Measurements from ENCODE around the gene TRAF3.
A peak's percentile ranks its signal among the peaks of the same experiment; 100 is the strongest.

Gene TRAF3

GRCh38 chr14:102776761-102777710 is at the start of gene TRAF3:
Gene TRAF3 (plus strand): TSS chr14:102777449. CDS start chr14:102870202, 92,753 bp downstream.
- Histone ChIP-seq H3K27ac (peak within 1 kb of the TSS; percentile 94 to 99 (median 97)), H3K4me3 (peak within 1 kb of the TSS; percentile 82 to 100 (median 99)), H4K20me1 (peaks cover 33 to 43% (median 37%) of the 10 kb centered on the region in 11 experiments), H3K27me3 (no peaks in the 10 kb centered on the region), H3K9me3 (replicated peaks in 1 of 11) (no peaks in the 10 kb centered on the region), H3K4me2 (peak within 1 kb of the TSS; percentile 80 to 95 (median 90)), H3K36me3 (peaks cover 0 to 14% (median 4%) of the 10 kb centered on the region in 11 experiments; a peak in 4 of 22 replicates), H3K9ac (peak within 1 kb of the TSS; percentile 96 to 100 (median 98)), H3K4me1 (peaks cover 70 to 76% (median 74%) of the 10 kb centered on the region in 10 experiments)
- TF ChIP-seq Cebpa-rat (IDR thresholded peaks at IDR 0.05), result no peak

GRCh38 chr14:102728501-102728900 is 48.7 kb upstream of the TRAF3 start:
- Histone ChIP-seq H3K9me3 (replicated peaks in 1 of 11) (no peaks in the 10 kb centered on the region), H3K4me3 (no peak overlapping the region), H3K27ac (no peak overlapping the region), H3K4me2 (no peak overlapping the region), H3K9ac (no peak overlapping the region), H3K36me3 (peaks cover 95 to 100% (median 97%) of the 10 kb centered on the region in 11 experiments), H3K4me1 (no peaks in the 10 kb centered on the region), H3K27me3 (no peaks in the 10 kb centered on the region), H4K20me1 (peaks cover 9 to 91% (median 49%) of the 10 kb centered on the region in 11 experiments; a peak in 20 of 22 replicates)
- TF ChIP-seq Cebpa-rat (IDR thresholded peaks at IDR 0.05), result no peak

- H4K20me1 ChIP-seq, result peaks cover 9 to 91% (median 49%) of the 10 kb centered on the region in 11 experiments; a peak in 20 of 22 replicates
- H3K27me3 ChIP-seq, result no peaks in the 10 kb centered on the region
- no peak overlapping the region for H3K9ac ChIP-seq
- no peaks in the 10 kb centered on the region for H3K4me1 ChIP-seq
- H3K4me2 ChIP-seq, result no peak overlapping the region
- TF ChIP-seq Cebpa-rat (IDR thresholded peaks at IDR 0.05), result no peak
- peaks cover 90 to 100% (median 94%) of the 10 kb centered on the region in 11 experiments for H3K36me3 ChIP-seq
- no peak overlapping the region for H3K27ac ChIP-seq
- no peak overlapping the region for H3K4me3 ChIP-seq
- H3K9me3 ChIP-seq (replicated peaks in 1 of 11), result no peaks in the 10 kb centered on the region
Measured at GRCh38 chr14:102729268-102729667, 48.0 kb upstream of the TRAF3 start.

GRCh38 chr14:102729825-102730224 is 47.4 kb upstream of the TRAF3 start:
- TF ChIP-seq Cebpa-rat (IDR thresholded peaks at IDR 0.05), result no peak
- H3K4me1 ChIP-seq, result no peaks in the 10 kb centered on the region
- no peak overlapping the region for H3K4me2 ChIP-seq
- H3K4me3 ChIP-seq, result no peak overlapping the region
- H3K27ac ChIP-seq, result no peak overlapping the region
- H3K9me3 ChIP-seq (replicated peaks in 1 of 11), result no peaks in the 10 kb centered on the region
- no peaks in the 10 kb centered on the region for H3K27me3 ChIP-seq
- H4K20me1 ChIP-seq, result peaks cover 9 to 87% (median 49%) of the 10 kb centered on the region in 11 experiments; a peak in 20 of 22 replicates
- H3K9ac ChIP-seq, result no peak overlapping the region
- H3K36me3 ChIP-seq, result peaks cover 84 to 100% (median 88%) of the 10 kb centered on the region in 11 experiments

- Histone ChIP-seq H3K27me3 (no peaks in the 10 kb centered on the region), H3K36me3 (peaks cover 72 to 100% (median 77%) of the 10 kb centered on the region in 11 experiments), H4K20me1 (peaks cover 9 to 78% (median 37%) of the 10 kb centered on the region in 11 experiments; a peak in 19 of 22 replicates), H3K4me3 (no peak overlapping the region), H3K27ac (no peak overlapping the region), H3K9me3 (replicated peaks in 1 of 11) (no peaks in the 10 kb centered on the region), H3K4me2 (no peak overlapping the region), H3K4me1 (no peaks in the 10 kb centered on the region), H3K9ac (no peak overlapping the region)
- TF ChIP-seq Cebpa-rat (IDR thresholded peaks at IDR 0.05), result no peak
Measured at GRCh38 chr14:102731101-102731870, 46.0 kb upstream of the TRAF3 start.

- no peaks in the 10 kb centered on the region for H3K27me3 ChIP-seq
Measured at GRCh38 chr14:102731871-102732800, 45.1 kb upstream of the TRAF3 start.

GRCh38 chr14:102732924-102733323 is 44.3 kb upstream of the TRAF3 start:
- Histone ChIP-seq H3K4me3 (no peak overlapping the region), H3K9me3 (replicated peaks in 1 of 11) (no peaks in the 10 kb centered on the region), H3K36me3 (peaks cover 57 to 100% (median 75%) of the 10 kb centered on the region in 11 experiments), H3K4me2 (no peak overlapping the region), H3K4me1 (peaks cover 0 to 11% (median 0%) of the 10 kb centered on the region in 10 experiments; a peak in 4 of 20 replicates), H3K9ac (no peak overlapping the region), H3K27me3 (no peaks in the 10 kb centered on the region), H3K27ac (no peak overlapping the region), H4K20me1 (peaks cover 9 to 78% (median 37%) of the 10 kb centered on the region in 11 experiments; a peak in 19 of 22 replicates)
- no peak for TF ChIP-seq Cebpa-rat (IDR thresholded peaks at IDR 0.05)

More at GRCh38 chr14:102731871-102732800, 45.1 kb upstream of the TRAF3 start:
- H3K4me3 ChIP-seq, result no peak overlapping the region
- H4K20me1 ChIP-seq, result peaks cover 9 to 78% (median 37%) of the 10 kb centered on the region in 11 experiments; a peak in 19 of 22 replicates
- peaks cover 0 to 3% (median 0%) of the 10 kb centered on the region in 10 experiments; a peak in 3 of 20 replicates for H3K4me1 ChIP-seq
- H3K9ac ChIP-seq, result no peak overlapping the region
- peaks cover 65 to 100% (median 75%) of the 10 kb centered on the region in 11 experiments for H3K36me3 ChIP-seq
- no peak overlapping the region for H3K27ac ChIP-seq
- TF ChIP-seq Cebpa-rat (IDR thresholded peaks at IDR 0.05), result no peak
- H3K4me2 ChIP-seq, result no peak overlapping the region
- no peaks in the 10 kb centered on the region for H3K9me3 ChIP-seq (replicated peaks in 1 of 11)

GRCh38 chr14:102733326-102733725 is 43.9 kb upstream of the TRAF3 start:
- peaks cover 53 to 100% (median 75%) of the 10 kb centered on the region in 11 experiments for H3K36me3 ChIP-seq
- H3K9ac ChIP-seq, result no peak overlapping the region
- H3K4me3 ChIP-seq, result no peak overlapping the region
- peaks cover 0 to 14% (median 0%) of the 10 kb centered on the region in 10 experiments; a peak in 4 of 20 replicates for H3K4me1 ChIP-seq
- no peaks in the 10 kb centered on the region for H3K27me3 ChIP-seq
- no peaks in the 10 kb centered on the region for H3K9me3 ChIP-seq (replicated peaks in 1 of 11)
- no peak overlapping the region for H3K27ac ChIP-seq
- H4K20me1 ChIP-seq, result peaks cover 7 to 79% (median 37%) of the 10 kb centered on the region in 11 experiments; a peak in 19 of 22 replicates
- TF ChIP-seq Cebpa-rat (IDR thresholded peaks at IDR 0.05), result no peak
- no peak overlapping the region for H3K4me2 ChIP-seq
